Natural killer cell treated with Interleukin-12 subunit alpha and Interleukin-12 subunit beta and Interleukin-15 and Interleukin-18, amount 100 ng/mL, for 72 hours (primary cell): Measurements from ENCODE around the gene CFAP299. TPM values are rescaled to one million over a fixed set of nuclear protein-coding genes. Genes with fewer than 3 reads are reported as not detected.
"Not testable (repeated sequence)": the region's sequence is repeated elsewhere in the genome, so short reads cannot be mapped to it uniquely, and the experiment has no call there.

Experiments
- ATAC-seq, 2 donors: fragments of 150-1000 bp; cut with Tn5 transposase in 1 of 2; sonication (Bioruptor Pico), chemical (Tn5 transposase) in 1 of 2; 2 replicates each; pipeline ENCODE4 v1.10.0; 2021
- DNase-seq: peaks from one replicate; pipeline ENCODE4 v3.0.0; 2022; ENCODE audit warnings: low spot score
- H3K27ac Mint-ChIP-seq, 2 donors: 1 replicate in 1 of 2; 2 replicates in 1 of 2; pipeline ENCODE4 v1.8.0; 2022; ENCODE audit warnings: mixed read lengths in 2 of 2, mild to moderate bottlenecking in 1 of 2, moderate library complexity in 1 of 2
- H3K27me3 Mint-ChIP-seq, 2 donors: 1 replicate in 1 of 2; 2 replicates in 1 of 2; pipeline ENCODE4 v1.8.0; 2022; ENCODE audit warnings: mixed read lengths in 2 of 2
- H3K36me3 Mint-ChIP-seq: one replicate; pipeline ENCODE4 v1.8.0; 2022; ENCODE audit warnings: mixed read lengths
- H3K4me1 Mint-ChIP-seq, 2 donors: 1 replicate in 1 of 2; 2 replicates in 1 of 2; pipeline ENCODE4 v1.8.0; 2022; ENCODE audit warnings: low read depth in 2 of 2, mixed read lengths in 2 of 2, mild to moderate bottlenecking in 1 of 2
- H3K4me3 Mint-ChIP-seq: one replicate; pipeline ENCODE4 v1.8.0; 2022; ENCODE audit warnings: mixed read lengths
- H3K9me3 Mint-ChIP-seq: 2 replicates; pipeline ENCODE4 v1.8.0; 2022; ENCODE audit warnings: mixed read lengths
- total RNA-seq, 2 donors: library from RNA; stranded (reverse); gene quantifications; one replicate each; pipeline ENCODE4 v1.2.3, GENCODE V29; 2022

Gene CFAP299
- total RNA-seq, 2 donors from 2014 or later: not detected

GRCh38 chr4:80340036-80340435, 4.5 kb downstream of the CFAP299 start:
- H3K27me3 Mint-ChIP-seq: peaks cover 11 to 16% of the 10 kb centered on the region in 2 donors
- H3K36me3 Mint-ChIP-seq: peaks cover 15% of the 10 kb centered on the region
- H3K9me3 Mint-ChIP-seq: peaks cover 4% of the 10 kb centered on the region
- H3K27ac Mint-ChIP-seq: no peak overlapping the region
- H3K4me3 Mint-ChIP-seq: no peak overlapping the region
- no peak for ATAC-seq
- no peak for DNase-seq
- H3K4me1 Mint-ChIP-seq: peaks cover 4 to 5% of the 10 kb centered on the region in 2 donors

- ATAC-seq, H3K4me3 Mint-ChIP-seq, H3K4me1 Mint-ChIP-seq, DNase-seq, H3K9me3 Mint-ChIP-seq, H3K27ac Mint-ChIP-seq: not testable (repeated sequence)
- H3K27me3 Mint-ChIP-seq: peaks cover 11 to 18% of the 10 kb centered on the region in 2 donors
- peaks cover 15% of the 10 kb centered on the region for H3K36me3 Mint-ChIP-seq
Measured at GRCh38 chr4:80342684-80343083, 7.2 kb downstream of the CFAP299 start.

- peaks cover 15% of the 10 kb centered on the region for H3K36me3 Mint-ChIP-seq
- no peaks in the 10 kb centered on the region for H3K4me1 Mint-ChIP-seq
- no peak for ATAC-seq
- no peak overlapping the region for H3K27ac Mint-ChIP-seq
- peaks cover 4% of the 10 kb centered on the region for H3K9me3 Mint-ChIP-seq
- H3K4me3 Mint-ChIP-seq: no peak overlapping the region
- no peak for DNase-seq
- H3K27me3 Mint-ChIP-seq: peaks cover 16 to 23% of the 10 kb centered on the region in 2 donors
Measured at GRCh38 chr4:80343887-80344286, 8.4 kb downstream of the CFAP299 start.

- Mint-ChIP-seq H3K27me3 (peaks cover 22 to 39% of the 10 kb centered on the region in 2 donors), H3K27ac (no peak overlapping the region), H3K4me3 (no peak overlapping the region), H3K36me3 (no peaks in the 10 kb centered on the region), H3K4me1 (peaks cover 0 to 3% of the 10 kb centered on the region in 2 donors), H3K9me3 (no peaks in the 10 kb centered on the region)
- ATAC-seq: peak; percentile 48 to 51
- DNase-seq: no peak
Measured at GRCh38 chr4:80360084-80360483, 24.6 kb downstream of the CFAP299 start.

GRCh38 chr4:80360900-80361299, 25.4 kb downstream of the CFAP299 start:
- peaks cover 19 to 39% of the 10 kb centered on the region in 2 donors for H3K27me3 Mint-ChIP-seq
- H3K36me3 Mint-ChIP-seq: no peaks in the 10 kb centered on the region
- H3K4me1 Mint-ChIP-seq: peaks cover 0 to 3% of the 10 kb centered on the region in 2 donors
- H3K4me3 Mint-ChIP-seq: no peak overlapping the region
- H3K27ac Mint-ChIP-seq: no peak overlapping the region
- H3K9me3 Mint-ChIP-seq: no peaks in the 10 kb centered on the region
- DNase-seq (no peak), ATAC-seq (no peak)

GRCh38 chr4:80361329-80361900, 25.9 kb downstream of the CFAP299 start:
- H3K27me3 Mint-ChIP-seq: peaks cover 18 to 35% of the 10 kb centered on the region in 2 donors
- DNase-seq (no peak), ATAC-seq (no peak)
- no peak overlapping the region for H3K27ac Mint-ChIP-seq
- peaks cover 0 to 6% of the 10 kb centered on the region in 2 donors for H3K4me1 Mint-ChIP-seq
- H3K36me3 Mint-ChIP-seq: no peaks in the 10 kb centered on the region
- H3K9me3 Mint-ChIP-seq: no peaks in the 10 kb centered on the region
- H3K4me3 Mint-ChIP-seq: no peak overlapping the region

- DNase-seq (no peak), ATAC-seq (no peak)
- Mint-ChIP-seq H3K4me3 (no peak overlapping the region), H3K4me1 (peaks cover 0 to 6% of the 10 kb centered on the region in 2 donors), H3K9me3 (no peaks in the 10 kb centered on the region), H3K27me3 (peaks cover 14 to 24% of the 10 kb centered on the region in 2 donors), H3K36me3 (no peaks in the 10 kb centered on the region), H3K27ac (no peak overlapping the region)
Measured at GRCh38 chr4:80362578-80363181, 27.1 kb downstream of the CFAP299 start.

GRCh38 chr4:80365928-80366327, 30.4 kb downstream of the CFAP299 start:
- peaks cover 0 to 10% of the 10 kb centered on the region in 2 donors for H3K4me1 Mint-ChIP-seq
- no peaks in the 10 kb centered on the region for H3K27me3 Mint-ChIP-seq
- H3K36me3 Mint-ChIP-seq: no peaks in the 10 kb centered on the region
- H3K9me3 Mint-ChIP-seq: no peaks in the 10 kb centered on the region
- H3K4me3 Mint-ChIP-seq: no peak overlapping the region
- ATAC-seq (peak in 1 of 2 donors; percentile 62), DNase-seq (peak; percentile 63)
- no peak overlapping the region for H3K27ac Mint-ChIP-seq

- H3K9me3 Mint-ChIP-seq: peaks cover 6% of the 10 kb centered on the region
- H3K4me1 Mint-ChIP-seq: peaks cover 6 to 10% of the 10 kb centered on the region in 2 donors
- H3K36me3 Mint-ChIP-seq: peaks cover 8% of the 10 kb centered on the region
Measured at GRCh38 chr4:80367737-80368136, 32.2 kb downstream of the CFAP299 start.

GRCh38 chr4:80370635-80371034, 35.1 kb downstream of the CFAP299 start:
- ATAC-seq (no peak), DNase-seq (no peak)
- Mint-ChIP-seq H3K4me3 (no peak overlapping the region), H3K27ac (no peak overlapping the region), H3K4me1 (peaks cover 6 to 10% of the 10 kb centered on the region in 2 donors), H3K9me3 (peaks cover 6% of the 10 kb centered on the region), H3K27me3 (no peaks in the 10 kb centered on the region), H3K36me3 (peaks cover 8% of the 10 kb centered on the region)

More at GRCh38 chr4:80367737-80368136, 32.2 kb downstream of the CFAP299 start:
- H3K27ac Mint-ChIP-seq: no peak overlapping the region
- H3K4me3 Mint-ChIP-seq: no peak overlapping the region
- DNase-seq (no peak), ATAC-seq (no peak)
- no peaks in the 10 kb centered on the region for H3K27me3 Mint-ChIP-seq

- Mint-ChIP-seq H3K27me3 (no peaks in the 10 kb centered on the region), H3K4me3 (no peak overlapping the region), H3K27ac (no peak overlapping the region), H3K9me3 (peaks cover 6% of the 10 kb centered on the region), H3K36me3 (peaks cover 8% of the 10 kb centered on the region), H3K4me1 (peaks cover 6 to 8% of the 10 kb centered on the region in 2 donors)
- ATAC-seq (no peak), DNase-seq (no peak)
Measured at GRCh38 chr4:80371046-80371445, 35.5 kb downstream of the CFAP299 start.

GRCh38 chr4:80374180-80374579, 38.6 kb downstream of the CFAP299 start:
- no peak overlapping the region for H3K4me3 Mint-ChIP-seq
- DNase-seq: no peak
- peaks cover 8% of the 10 kb centered on the region for H3K36me3 Mint-ChIP-seq
- peaks cover 6 to 7% of the 10 kb centered on the region in 2 donors for H3K4me1 Mint-ChIP-seq
- no peak overlapping the region for H3K27ac Mint-ChIP-seq
- no peaks in the 10 kb centered on the region for H3K27me3 Mint-ChIP-seq
- ATAC-seq: no peak
- peaks cover 6% of the 10 kb centered on the region for H3K9me3 Mint-ChIP-seq

- no peaks in the 10 kb centered on the region for H3K4me1 Mint-ChIP-seq
- ATAC-seq: no peak
- H3K27ac Mint-ChIP-seq: no peak overlapping the region
- H3K36me3 Mint-ChIP-seq: no peaks in the 10 kb centered on the region
- no peak for DNase-seq
- H3K9me3 Mint-ChIP-seq: no peaks in the 10 kb centered on the region
- peaks cover 0 to 2% of the 10 kb centered on the region in 2 donors for H3K27me3 Mint-ChIP-seq
- H3K4me3 Mint-ChIP-seq: no peak overlapping the region
Measured at GRCh38 chr4:80382090-80382832, 46.7 kb downstream of the CFAP299 start.
